HEK293 (cell line): ENCODE results near the gene MT1A.

Experiments
- CTCF ChIA-PET: fragments of 350-600 bp; formaldehyde crosslinking; extraction: SDS; loops from one replicate; lab custom pipeline; 2021; ENCODE audit warnings: antibody characterized with exemption; lab: Yijun Ruan, JAX
- POLR2A ChIA-PET: fragments of 300-600 bp; formaldehyde crosslinking; extraction: SDS; loops from one replicate; lab custom pipeline; 2020; ENCODE audit warnings: antibody characterized with exemption, inconsistent platforms; lab: Yijun Ruan, JAX
- H3K27ac ChIP-seq: fragments of 200-500 bp; sonication (Bioruptor generic); 2 replicates; pipeline ENCODE4 v1.5.1; 2014; ENCODE audit warnings: low read depth, low read length, control low read depth, inconsistent platforms; ENCODE audit errors: extremely low read depth
- H3K36me3 ChIP-seq, 2 experiments: fragments of 200-500 bp in 1 of 2; sonication (Bioruptor generic) in 1 of 2; 1 replicate in 1 of 2; 2 replicates in 1 of 2; pipeline ENCODE4 v1.5.1; 2014 to 2017; ENCODE audit warnings: inconsistent platforms in 2 of 2, low read length in 2 of 2; ENCODE audit not compliant: control insufficient read depth in 2 of 2, insufficient read depth in 1 of 2
- H3K4me1 ChIP-seq: fragments of 200-500 bp; sonication (Bioruptor generic); 2 replicates; pipeline ENCODE4 v1.5.1; 2014; ENCODE audit warnings: mild to moderate bottlenecking, low read length, inconsistent platforms; ENCODE audit not compliant: control insufficient read depth, insufficient read depth
- H3K4me3 ChIP-seq: 2 replicates; pipeline ENCODE4 v1.5.1; 2011; ENCODE audit warnings: low read depth, mild to moderate bottlenecking, control low read depth, low read length, moderate library complexity
- H3K9me3 ChIP-seq: fragments of 200-500 bp; sonication (Bioruptor generic); 2 replicates; pipeline ENCODE4 v1.5.1; 2014; ENCODE audit warnings: low read depth, low read length, inconsistent platforms; ENCODE audit not compliant: control insufficient read depth, insufficient read depth
- BCL11B ChIP-seq: fragments of 450-650 bp; formaldehyde crosslinking; IDR thresholded peaks from 2 replicates; pipeline ENCODE4 v1.5.1; 2016; ENCODE audit warnings: low read depth, missing biosample characterization, missing genetic modification characterization
- IKZF3 ChIP-seq: fragments of 450-650 bp; IDR thresholded peaks from 2 replicates; pipeline ENCODE4 v1.5.0; 2018; ENCODE audit warnings: missing biosample characterization, mild to moderate bottlenecking, missing genetic modification characterization, moderate library complexity
- WT1 ChIP-seq: fragments of 450-650 bp; formaldehyde crosslinking; IDR thresholded peaks from 2 replicates; pipeline ENCODE4 v1.5.1; 2016; ENCODE audit warnings: missing biosample characterization, missing genetic modification characterization
- ZNF521 ChIP-seq: fragments of 450-650 bp; formaldehyde crosslinking; IDR thresholded peaks from 2 replicates; pipeline ENCODE4 v1.5.1; 2017; ENCODE audit warnings: missing biosample characterization, mild to moderate bottlenecking, missing genetic modification characterization
- ZNF549 ChIP-seq: fragments of 450-650 bp; IDR thresholded peaks from 2 replicates; pipeline ENCODE4 v1.5.1; 2018; ENCODE audit warnings: missing biosample characterization, missing genetic modification characterization, mild to moderate bottlenecking, inconsistent platforms, moderate library complexity
- ZNF623 ChIP-seq: fragments of 450-650 bp; formaldehyde crosslinking; IDR thresholded peaks from 2 replicates; pipeline ENCODE4 v1.5.1; 2016; ENCODE audit warnings: missing biosample characterization, missing genetic modification characterization
- ZNF670 ChIP-seq: fragments of 450-650 bp; formaldehyde crosslinking; IDR thresholded peaks from 2 replicates; pipeline ENCODE4 v1.5.1; 2016; ENCODE audit warnings: missing biosample characterization, missing genetic modification characterization, low read depth
- ZNF677 ChIP-seq: fragments of 450-650 bp; IDR thresholded peaks from 2 replicates; pipeline ENCODE4 v1.5.0; 2018; ENCODE audit warnings: missing biosample characterization, mild to moderate bottlenecking, missing genetic modification characterization, moderate library complexity
- TF ChIP-seq, protein P1 (sequence below): fragments of 450-650 bp; formaldehyde crosslinking; IDR thresholded peaks from 2 replicates; pipeline ENCODE4 v1.5.1; 2016; ENCODE audit warnings: missing biosample characterization, missing genetic modification characterization, borderline replicate concordance
- TF ChIP-seq, protein P2 (sequence below): fragments of 450-650 bp; formaldehyde crosslinking; IDR thresholded peaks from 2 replicates; pipeline ENCODE4 v1.5.1; 2017; ENCODE audit warnings: missing biosample characterization, missing genetic modification characterization
- TF ChIP-seq, protein P3 (sequence below): fragments of 450-650 bp; formaldehyde crosslinking; IDR thresholded peaks from 2 replicates; pipeline ENCODE4 v1.5.1; 2016; ENCODE audit warnings: missing biosample characterization, missing genetic modification characterization

Gene MT1A

DNA sequence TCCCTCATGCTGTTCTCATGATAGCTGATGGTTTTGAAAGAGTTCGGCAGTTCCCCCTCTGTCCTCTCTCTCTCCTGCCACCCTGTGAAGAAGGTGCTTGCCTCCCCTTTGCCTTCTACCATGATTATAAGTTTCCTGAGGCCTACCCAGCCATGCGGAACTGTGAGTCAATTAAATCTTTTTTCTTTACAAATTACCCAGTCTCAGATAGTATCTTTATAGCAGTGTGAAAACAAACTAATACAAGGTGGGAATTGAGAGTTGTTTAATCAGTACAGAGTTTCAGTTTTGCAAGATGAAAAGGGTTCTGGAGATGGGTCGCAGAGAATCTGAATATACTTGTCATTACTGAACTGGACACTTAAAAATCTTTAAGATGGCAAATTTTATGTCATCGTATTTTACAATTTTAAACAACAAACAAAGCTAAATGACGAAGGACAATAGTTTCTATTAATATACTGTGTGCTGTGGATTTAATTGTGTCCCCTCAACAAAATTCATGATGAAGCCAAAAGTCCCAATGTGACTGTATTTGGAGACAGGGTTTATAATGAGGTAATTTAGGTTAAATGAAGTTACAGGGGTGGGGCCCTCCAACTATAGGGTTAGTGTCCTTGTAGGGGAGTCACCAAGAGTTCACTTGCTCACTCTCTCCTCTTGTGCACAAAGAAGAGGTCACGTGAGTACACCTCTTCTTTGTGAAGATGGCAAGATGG lies 44.7 kb upstream of the MT1A start:
- Histone ChIP-seq H3K27ac (no peak overlapping the region), H3K9me3 (no peaks in the 10 kb centered on the region), H3K4me1 (no peaks in the 10 kb centered on the region), H3K36me3 (no peaks in the 10 kb centered on the region), H3K4me3 (no peak overlapping the region)
- POLR2A ChIA-PET = no interaction called here
- CTCF ChIA-PET = no interaction called here
- TF ChIP-seq, protein P1, sequence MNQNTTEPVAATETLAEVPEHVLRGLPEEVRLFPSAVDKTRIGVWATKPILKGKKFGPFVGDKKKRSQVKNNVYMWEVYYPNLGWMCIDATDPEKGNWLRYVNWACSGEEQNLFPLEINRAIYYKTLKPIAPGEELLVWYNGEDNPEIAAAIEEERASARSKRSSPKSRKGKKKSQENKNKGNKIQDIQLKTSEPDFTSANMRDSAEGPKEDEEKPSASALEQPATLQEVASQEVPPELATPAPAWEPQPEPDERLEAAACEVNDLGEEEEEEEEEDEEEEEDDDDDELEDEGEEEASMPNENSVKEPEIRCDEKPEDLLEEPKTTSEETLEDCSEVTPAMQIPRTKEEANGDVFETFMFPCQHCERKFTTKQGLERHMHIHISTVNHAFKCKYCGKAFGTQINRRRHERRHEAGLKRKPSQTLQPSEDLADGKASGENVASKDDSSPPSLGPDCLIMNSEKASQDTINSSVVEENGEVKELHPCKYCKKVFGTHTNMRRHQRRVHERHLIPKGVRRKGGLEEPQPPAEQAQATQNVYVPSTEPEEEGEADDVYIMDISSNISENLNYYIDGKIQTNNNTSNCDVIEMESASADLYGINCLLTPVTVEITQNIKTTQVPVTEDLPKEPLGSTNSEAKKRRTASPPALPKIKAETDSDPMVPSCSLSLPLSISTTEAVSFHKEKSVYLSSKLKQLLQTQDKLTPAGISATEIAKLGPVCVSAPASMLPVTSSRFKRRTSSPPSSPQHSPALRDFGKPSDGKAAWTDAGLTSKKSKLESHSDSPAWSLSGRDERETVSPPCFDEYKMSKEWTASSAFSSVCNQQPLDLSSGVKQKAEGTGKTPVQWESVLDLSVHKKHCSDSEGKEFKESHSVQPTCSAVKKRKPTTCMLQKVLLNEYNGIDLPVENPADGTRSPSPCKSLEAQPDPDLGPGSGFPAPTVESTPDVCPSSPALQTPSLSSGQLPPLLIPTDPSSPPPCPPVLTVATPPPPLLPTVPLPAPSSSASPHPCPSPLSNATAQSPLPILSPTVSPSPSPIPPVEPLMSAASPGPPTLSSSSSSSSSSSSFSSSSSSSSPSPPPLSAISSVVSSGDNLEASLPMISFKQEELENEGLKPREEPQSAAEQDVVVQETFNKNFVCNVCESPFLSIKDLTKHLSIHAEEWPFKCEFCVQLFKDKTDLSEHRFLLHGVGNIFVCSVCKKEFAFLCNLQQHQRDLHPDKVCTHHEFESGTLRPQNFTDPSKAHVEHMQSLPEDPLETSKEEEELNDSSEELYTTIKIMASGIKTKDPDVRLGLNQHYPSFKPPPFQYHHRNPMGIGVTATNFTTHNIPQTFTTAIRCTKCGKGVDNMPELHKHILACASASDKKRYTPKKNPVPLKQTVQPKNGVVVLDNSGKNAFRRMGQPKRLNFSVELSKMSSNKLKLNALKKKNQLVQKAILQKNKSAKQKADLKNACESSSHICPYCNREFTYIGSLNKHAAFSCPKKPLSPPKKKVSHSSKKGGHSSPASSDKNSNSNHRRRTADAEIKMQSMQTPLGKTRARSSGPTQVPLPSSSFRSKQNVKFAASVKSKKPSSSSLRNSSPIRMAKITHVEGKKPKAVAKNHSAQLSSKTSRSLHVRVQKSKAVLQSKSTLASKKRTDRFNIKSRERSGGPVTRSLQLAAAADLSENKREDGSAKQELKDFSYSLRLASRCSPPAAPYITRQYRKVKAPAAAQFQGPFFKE (tag by site-specific recombination) = no peak
- no peak for TF ChIP-seq ZNF521 (tag by site-specific recombination)
- TF ChIP-seq ZNF670 (tag by site-specific recombination) = no peak
- TF ChIP-seq IKZF3 (tag by site-specific recombination) = no peak

- no peak for TF ChIP-seq BCL11B (tag by site-specific recombination)
- TF ChIP-seq WT1 = no peak
- TF ChIP-seq ZNF521 (tag by site-specific recombination) = no peak
- H3K4me1 ChIP-seq = no peaks in the 10 kb centered on the region
- ChIA-PET CTCF (no interaction called here), POLR2A (no interaction called here)
- H3K9me3 ChIP-seq = no peaks in the 10 kb centered on the region
- no peak overlapping the region for H3K4me3 ChIP-seq
- no peaks in the 10 kb centered on the region for H3K36me3 ChIP-seq
- no peak overlapping the region for H3K27ac ChIP-seq
Measured at GRCh38 chr16:56594292-56594619, 44.2 kb upstream of the MT1A start.

GRCh38 chr16:56600398-56600999 lies 38.0 kb upstream of the MT1A start:
- no peaks in the 10 kb centered on the region for H3K4me1 ChIP-seq
- CTCF ChIA-PET = interaction anchor here (0.5 to 6.0 kb wide), 16 partner anchors 9 to 813 kb away, joined by 3 to 40 read pairs (median 3); no protein-coding TSS in a partner anchor
- no peaks in the 10 kb centered on the region for H3K9me3 ChIP-seq
- H3K27ac ChIP-seq = no peak overlapping the region
- H3K4me3 ChIP-seq = no peak overlapping the region
- TF ChIP-seq, protein P2, sequence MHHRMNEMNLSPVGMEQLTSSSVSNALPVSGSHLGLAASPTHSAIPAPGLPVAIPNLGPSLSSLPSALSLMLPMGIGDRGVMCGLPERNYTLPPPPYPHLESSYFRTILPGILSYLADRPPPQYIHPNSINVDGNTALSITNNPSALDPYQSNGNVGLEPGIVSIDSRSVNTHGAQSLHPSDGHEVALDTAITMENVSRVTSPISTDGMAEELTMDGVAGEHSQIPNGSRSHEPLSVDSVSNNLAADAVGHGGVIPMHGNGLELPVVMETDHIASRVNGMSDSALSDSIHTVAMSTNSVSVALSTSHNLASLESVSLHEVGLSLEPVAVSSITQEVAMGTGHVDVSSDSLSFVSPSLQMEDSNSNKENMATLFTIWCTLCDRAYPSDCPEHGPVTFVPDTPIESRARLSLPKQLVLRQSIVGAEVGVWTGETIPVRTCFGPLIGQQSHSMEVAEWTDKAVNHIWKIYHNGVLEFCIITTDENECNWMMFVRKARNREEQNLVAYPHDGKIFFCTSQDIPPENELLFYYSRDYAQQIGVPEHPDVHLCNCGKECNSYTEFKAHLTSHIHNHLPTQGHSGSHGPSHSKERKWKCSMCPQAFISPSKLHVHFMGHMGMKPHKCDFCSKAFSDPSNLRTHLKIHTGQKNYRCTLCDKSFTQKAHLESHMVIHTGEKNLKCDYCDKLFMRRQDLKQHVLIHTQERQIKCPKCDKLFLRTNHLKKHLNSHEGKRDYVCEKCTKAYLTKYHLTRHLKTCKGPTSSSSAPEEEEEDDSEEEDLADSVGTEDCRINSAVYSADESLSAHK = 0 out of 2 replicates have a peak, but pooled peaks have one; percentile 20
- TF ChIP-seq, protein P3, sequence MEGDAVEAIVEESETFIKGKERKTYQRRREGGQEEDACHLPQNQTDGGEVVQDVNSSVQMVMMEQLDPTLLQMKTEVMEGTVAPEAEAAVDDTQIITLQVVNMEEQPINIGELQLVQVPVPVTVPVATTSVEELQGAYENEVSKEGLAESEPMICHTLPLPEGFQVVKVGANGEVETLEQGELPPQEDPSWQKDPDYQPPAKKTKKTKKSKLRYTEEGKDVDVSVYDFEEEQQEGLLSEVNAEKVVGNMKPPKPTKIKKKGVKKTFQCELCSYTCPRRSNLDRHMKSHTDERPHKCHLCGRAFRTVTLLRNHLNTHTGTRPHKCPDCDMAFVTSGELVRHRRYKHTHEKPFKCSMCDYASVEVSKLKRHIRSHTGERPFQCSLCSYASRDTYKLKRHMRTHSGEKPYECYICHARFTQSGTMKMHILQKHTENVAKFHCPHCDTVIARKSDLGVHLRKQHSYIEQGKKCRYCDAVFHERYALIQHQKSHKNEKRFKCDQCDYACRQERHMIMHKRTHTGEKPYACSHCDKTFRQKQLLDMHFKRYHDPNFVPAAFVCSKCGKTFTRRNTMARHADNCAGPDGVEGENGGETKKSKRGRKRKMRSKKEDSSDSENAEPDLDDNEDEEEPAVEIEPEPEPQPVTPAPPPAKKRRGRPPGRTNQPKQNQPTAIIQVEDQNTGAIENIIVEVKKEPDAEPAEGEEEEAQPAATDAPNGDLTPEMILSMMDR (tag by site-specific recombination) = peak; percentile 42; the same call in 1 of the 2 replicates
- no peak for TF ChIP-seq ZNF623
- TF ChIP-seq ZNF549 (tag by site-specific recombination) = no peak
- TF ChIP-seq ZNF677 (tag by site-specific recombination) = no peak
- TF ChIP-seq, all 188 proteins: peak for 2
- no peaks in the 10 kb centered on the region for H3K36me3 ChIP-seq
- POLR2A ChIA-PET = interaction anchor here (0.9 kb wide), 1 partner anchor 18 kb away, joined by 3 read pairs; no protein-coding TSS in a partner anchor
